ENCODE data around the gene TECPR2.
A peak's percentile ranks its signal among the peaks of the same experiment; 100 is the strongest.

Gene TECPR2

DNA sequence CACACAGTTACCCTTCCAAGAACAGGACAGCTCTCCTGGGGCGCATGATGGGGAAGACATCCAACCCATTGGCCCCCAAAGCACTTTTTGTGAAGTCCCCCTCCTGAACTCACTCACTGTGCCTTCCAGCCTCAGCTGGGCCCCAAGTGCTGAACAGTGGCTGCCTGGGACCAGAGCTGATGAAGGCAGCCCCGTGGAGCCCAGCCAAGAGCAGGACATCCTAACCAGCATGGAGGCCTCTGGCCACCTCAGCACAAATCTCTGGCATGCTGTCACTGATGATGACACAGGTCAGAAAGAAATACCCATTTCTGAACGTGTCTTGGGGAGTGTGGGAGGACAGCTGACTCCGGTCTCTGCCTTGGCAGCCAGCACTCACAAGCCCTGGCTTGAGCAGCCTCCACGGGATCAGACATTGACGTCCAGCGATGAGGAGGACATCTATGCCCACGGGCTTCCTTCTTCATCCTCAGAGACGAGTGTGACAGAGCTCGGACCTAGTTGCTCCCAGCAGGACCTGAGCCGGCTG, 72.0 kb downstream of the TECPR2 start:
- no peak for DNase-seq

DNA sequence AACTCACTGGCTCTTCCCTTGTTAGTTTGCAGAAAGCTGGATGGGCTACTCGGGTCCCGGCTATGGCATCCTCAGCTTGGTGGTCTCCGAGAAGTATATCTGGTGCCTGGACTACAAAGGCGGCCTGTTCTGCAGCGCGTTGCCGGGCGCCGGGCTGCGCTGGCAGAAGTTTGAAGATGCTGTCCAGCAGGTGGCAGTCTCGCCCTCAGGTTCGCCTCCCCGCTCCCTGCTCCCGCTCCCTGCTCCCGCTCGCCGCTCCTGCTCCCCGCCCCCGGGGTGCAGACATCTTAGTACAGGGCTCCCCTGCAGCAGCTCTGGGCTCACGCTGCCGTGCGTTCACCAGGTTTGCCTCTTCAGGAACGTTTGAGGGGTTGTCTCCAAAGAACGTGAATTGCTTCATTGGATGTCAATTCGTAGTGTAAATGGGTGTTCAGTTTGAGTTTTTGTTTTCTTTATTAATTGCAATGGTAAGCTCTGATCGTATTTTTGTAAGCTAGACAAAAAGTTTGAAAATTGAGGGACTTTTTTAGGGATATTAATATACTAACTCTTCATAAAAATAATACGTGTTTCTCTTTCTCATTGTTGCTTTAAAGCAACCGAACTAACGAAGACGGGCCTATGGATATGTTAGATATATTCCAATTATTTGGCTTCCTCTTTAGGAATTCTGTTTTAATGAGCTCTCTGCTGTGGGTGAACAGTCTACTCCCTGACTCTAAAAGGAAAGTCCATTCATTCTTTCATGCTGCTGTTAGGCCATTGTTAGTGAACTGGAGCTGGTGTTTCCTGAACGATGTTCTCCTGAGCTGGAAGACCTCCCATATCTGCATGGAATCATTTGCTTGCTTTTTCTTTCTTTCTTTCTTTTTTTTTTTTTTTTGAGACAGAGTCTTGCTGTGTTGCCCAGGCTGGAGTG, 75.5 kb downstream of the TECPR2 start:
- DNase-seq = peak; percentile 46

DNA sequence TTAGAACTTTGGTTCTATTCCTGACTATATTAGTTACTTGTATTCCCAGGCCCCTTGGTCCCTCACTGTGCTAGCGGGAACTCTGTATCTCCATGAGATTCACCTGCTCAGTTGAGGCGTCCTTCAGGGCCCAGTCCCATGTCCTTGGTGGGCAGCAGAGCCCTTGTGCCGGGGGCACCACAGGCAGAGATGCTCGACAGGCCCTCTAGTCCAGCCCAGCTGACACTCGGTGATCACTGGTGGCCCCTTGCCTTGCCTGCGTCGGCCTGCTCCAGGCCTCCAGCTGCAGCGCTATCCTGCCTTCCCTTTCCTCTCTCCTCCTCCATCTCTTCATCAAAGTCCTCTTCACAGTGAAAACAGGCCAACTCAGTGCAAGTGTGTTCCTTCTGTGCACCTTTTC, 76.8 kb downstream of the TECPR2 start:
- no peak for DNase-seq

DNA sequence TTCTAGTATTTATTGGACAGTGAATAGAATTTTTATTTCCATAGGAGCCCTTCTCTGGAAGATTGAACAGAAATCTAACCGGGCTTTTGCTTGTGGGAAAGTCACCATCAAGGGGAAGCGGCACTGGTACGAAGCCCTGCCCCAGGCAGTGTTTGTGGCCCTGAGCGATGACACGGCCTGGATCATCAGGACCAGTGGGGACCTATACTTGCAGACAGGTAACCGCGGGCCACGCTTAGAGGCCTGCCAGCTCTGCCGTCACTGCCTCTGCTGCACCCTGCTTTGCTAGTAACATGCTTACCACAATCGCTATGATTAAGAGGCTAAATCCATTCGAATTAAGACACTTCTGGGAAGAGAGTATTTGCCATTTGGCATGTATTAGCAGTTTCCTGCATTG, 77.7 kb downstream of the TECPR2 start:
- no peak for DNase-seq

DNA sequence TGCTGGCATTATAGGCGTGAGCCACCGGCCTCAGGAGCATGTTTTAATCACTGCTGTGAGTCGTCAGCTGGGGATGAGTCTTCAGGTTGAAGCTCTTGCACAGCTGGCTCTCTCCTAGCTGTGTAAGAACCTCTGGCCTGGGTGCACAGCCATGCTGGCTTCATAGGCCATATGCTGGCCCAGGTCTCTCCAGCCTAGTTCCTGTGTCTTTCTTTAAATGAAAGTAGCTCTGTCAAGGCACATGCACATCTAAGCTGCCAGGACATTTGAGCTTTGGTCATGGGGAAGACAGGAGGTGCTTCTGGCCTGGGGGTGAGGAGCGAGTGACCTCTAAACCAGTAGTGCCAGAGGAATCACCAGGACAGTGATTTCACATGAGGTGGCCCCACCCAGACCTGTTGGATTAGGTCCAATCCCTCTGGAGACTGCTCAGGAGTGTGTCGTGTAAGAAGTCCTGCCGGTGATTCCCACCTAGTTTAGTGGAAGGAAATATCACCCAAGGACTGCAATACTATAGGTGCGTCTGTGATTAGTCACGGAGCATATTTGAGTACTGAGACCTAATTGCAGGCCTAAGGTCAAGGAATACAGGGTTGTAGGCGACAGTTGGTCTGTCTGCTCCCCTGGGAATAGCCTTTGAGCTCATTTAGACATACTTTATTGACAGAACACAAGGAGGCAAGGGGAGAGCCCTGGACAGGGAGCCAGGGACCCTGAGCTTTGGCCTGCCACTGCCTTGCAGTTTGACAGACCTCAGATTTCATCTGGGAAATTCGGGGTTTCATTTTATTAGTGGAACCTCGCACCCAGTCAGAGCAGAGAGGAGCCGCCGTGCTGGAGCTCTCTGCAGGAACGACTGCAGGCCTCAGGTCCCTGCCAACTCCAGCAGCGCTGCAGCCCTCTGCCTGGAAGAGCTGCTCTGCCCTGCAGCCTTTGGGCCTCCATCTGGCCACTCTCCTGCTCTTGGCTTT, 79.8 kb downstream of the TECPR2 start:
- no peak for DNase-seq

DNA sequence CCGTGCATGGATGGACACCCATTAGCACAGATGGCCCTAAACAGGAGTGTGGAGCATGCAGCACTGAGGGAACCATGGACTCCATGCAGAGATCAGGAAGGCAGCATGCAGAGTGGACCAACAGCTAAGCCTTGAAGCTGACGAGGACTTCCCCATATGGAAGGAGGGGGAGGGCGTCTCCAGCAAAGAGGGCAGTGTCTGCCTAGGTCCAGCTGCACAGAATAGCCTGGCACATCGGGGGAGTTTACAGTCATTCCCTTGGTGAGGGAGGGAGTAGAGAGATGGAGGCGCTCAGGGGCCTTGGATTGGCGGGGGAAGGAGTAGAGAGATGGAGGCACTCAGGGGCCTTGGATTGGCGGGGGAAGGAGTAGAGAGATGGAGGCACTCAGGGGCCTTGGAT, 82.3 kb downstream of the TECPR2 start:
- DNase-seq = no peak

DNA sequence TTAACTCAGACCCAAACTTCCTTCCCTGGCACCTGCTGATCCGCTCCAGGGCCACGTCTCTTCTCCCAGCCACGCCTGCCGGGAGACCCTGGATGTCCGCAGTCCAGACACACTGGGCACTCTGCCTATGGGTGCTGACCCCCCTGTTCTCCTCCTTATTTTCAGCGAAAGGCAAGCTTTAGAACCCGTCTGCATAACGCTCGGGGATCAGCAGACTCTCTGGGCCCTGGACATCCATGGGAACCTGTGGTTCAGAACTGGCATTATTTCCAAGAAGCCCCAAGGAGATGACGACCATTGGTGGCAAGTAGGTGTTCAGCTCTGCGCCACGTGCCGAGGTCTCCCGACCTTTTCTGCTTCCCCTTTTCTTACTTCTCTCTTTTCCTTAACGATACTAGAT, 82.9 kb downstream of the TECPR2 start:
- no peak for DNase-seq

DNA sequence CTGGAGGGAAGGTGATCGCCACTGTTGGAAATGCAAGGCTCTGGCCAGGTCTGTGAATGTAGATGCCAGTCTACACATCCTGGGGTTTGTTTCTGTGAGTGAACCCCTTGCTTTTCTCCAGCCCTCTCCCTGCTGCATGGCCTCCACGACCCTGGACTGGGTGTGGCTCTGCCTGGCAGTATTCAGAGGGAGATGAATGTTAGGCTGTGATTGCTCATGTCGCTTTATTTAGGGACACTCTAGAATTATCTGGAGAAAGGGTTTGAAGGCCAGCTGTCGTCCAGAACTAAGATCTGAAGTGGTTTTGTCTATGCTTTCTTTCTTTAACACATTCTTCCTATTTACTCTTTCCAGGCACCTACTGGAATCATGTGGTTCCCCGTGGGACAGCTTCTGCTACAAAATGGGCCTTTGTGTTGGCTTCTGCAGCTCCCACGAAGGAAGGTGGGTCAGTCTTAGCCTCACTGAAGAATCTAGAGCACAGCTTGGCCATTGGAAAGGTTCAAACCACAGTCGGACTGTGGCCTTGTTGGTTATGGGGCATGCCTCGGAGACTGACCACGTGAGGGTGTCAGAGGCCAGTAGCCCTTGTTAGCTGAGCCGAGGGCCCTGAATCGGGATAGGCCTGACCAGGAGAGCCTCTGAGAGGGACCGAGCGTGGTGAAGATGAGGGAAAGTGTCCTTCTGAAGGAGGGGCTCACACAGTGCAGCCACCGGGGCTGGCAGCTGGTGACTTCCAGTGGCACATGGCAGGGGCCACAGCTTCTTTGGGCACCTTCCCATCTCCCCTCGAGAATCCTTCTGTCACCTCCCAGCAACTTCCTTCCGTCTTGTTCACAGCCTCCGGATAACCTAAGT, 87.7 kb downstream of the TECPR2 start:
- no peak for DNase-seq

DNA sequence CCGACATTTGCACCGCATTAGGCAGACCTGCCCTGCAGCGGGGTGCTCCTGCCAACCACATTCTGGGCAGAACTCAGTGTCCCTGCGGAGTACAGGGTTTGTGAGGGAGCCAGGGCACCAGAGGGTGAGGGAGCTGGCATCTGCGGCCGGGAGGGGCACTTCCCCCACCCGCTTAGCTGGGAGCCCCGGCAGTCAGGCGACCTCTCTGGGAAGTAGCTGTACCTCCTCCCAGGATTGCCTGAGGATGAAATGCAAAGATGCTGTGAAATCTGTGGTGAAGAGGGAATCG, 88.3 kb downstream of the TECPR2 start:
- DNase-seq = no peak

DNA sequence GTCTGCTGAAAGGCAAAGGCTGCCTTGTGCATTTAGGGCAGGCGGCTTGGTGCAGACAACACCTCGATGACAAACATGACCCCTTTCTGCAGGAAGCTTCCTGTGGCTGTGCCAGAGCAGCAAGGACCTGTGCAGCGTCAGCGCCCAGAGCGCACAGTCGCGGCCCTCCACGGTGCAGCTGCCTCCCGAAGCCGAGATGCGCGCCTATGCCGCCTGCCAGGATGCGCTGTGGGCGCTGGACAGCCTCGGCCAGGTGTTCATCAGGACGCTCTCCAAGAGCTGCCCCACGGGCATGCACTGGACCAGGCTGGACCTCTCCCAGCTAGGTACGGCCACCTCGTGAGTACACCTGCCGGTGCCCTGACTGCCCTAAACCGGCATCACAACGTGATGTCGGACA, 89.6 kb downstream of the TECPR2 start:
- no peak for DNase-seq

DNA sequence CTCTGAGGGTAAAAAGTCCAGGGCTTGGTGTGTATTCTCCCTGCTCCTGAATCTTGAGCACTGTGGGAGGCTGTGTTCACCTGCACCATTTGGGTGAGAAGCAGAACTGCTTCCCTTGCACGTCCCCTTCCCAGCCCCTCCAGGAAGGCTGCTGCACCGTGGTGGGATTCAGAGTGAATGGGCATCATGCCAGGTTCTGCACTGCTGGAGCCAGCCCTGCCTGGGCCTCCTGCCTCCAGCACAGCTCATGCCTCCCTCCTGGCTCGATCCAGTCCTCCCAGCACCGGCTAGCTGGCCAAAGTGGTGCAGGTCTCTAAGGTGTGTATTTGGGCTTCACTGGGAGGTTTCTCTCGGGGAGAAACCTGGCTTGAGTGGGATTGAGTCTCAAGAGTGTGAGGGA, 92.0 kb downstream of the TECPR2 start:
- DNase-seq = no peak

DNA sequence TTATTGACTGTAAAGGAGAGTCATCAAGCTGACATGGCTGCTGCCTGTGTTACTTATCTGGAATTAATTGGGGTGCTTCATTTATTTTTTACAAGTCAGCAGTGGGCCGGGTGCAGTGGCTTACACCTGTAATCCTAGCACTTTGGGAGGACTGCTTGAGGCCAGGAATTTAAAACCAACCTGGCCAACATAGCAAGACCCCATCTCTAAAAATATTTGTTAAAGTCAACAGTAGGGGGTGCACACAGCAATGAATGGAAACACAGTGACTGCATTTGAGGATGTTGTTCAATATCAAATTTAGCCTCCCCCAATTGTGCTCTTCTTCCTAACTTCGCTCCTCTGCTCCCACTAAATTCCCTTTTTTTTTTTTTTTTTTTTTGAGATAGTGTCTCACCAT, 94.8 kb downstream of the TECPR2 start:
- DNase-seq = no peak

DNA sequence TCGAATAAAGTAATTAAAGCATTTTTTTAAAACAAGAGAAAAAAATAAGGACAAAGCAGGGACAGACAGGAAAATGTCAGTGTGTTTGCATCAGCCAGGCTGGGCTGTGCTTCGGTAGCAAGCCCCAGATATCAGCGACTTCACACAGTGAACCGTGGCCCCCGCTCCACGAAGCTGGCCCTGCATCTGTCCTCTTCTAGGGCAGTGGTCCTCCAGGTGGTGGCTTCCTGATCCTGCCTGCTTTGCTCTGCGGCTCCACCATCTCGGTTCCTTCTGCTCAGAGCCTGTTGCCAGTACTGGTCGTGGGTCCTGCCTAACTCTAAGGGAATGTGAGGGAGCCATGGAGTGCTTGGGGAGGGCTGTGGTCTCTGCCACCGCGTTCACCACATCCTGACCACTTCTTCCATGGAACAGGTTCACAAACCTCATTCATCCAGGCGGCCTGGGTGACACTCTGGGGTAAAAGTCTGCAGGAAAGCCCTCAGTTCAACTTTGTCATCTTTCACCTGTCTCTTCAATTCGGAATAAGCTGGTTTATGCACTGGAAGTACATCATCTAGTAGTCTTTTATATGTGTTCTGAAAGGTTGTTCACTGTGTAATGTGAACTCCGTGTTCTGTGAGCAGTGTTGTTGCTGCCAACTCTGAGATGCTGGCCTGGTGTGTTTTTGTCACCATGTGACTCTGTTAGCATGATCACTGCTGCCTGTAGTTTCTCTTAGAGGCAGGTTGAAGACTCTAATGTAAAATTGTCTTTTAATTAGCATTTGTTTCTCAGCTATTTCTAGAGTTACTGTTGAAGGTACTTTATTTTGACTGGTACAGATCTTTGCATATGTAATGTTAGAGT, 99.0 kb downstream of the TECPR2 start:
- peak; percentile 25 for DNase-seq

DNA sequence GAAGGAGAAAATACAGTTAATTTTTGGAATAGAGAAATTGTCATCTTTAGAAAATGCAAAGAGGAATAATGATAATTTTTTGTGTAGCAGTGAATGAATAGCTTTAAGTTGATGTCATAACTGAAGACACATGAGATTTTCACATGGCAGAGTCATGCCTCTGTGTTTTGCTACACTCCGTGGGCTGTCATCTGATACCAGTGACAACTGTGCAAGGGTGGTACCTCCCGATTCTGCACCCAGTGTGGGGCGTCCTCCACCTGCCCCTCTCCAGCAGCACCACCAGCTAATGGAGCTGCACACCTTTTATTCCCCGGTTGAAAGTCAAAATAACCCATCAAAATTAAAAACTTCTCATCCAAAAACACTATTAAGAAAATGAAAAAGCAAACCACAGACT, 99.7 kb downstream of the TECPR2 start:
- DNase-seq = no peak

DNA sequence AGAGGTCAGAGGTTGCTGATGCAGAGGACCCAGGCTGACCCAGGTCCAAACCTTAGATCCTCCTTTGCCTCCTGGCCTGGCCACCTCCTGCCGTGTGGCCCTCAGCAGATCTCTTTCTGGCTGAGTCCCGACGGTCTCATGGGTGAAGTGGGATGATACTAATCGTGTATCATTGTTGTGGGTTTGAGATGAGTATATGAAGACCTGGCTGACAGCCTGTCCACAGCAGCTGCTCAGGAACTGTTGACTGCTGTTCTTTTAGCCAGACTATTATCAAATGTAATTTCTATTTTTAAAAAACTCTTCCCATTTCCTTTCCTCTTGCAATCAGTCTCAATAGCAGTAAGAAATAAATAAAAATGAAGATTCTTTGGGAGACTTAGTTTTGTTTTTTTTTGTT, 101.3 kb downstream of the TECPR2 start:
- no peak for DNase-seq

DNA sequence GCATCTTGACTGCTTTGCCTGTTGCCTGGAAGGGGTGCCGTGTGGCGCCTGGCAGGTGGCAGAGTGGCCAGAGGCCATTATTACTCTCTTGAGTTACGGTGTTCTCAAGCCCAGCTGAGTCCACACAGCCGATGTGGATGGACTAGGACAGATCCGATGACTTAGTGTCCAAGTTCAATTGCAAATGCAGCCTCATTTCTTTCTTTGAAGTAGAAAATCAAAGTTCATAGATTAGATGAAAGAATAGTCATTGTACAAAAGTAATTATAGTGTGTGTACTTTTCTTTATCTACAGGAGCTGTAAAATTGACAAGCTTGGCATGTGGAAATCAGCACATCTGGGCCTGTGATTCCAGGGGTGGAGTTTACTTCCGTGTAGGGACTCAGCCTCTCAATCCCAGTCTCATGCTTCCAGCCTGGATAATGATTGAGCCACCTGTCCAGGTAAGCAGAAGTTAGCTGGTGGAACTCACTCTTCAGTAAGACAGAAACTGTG, 102.2 kb downstream of the TECPR2 start:
- DNase-seq = no peak

DNA sequence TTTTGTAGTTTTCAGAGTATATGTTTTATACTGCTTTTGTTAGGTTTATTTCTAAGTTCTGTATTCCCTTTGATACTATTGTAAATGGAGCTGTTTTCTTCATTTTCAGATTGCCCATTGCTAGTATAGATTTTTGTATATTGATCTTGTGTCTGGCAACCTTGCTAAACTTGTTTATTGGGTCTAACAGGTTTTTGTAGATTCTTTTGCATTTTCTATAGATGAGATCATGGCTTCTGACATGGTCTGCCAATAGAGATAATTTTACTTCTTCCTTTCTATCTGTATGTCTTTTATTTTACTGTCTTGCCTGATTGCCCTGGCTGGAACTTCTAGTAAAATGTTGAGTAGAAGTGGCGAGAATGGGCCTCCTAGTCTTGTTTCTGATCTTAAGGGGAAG, 106.5 kb downstream of the TECPR2 start:
- no peak for DNase-seq

DNA sequence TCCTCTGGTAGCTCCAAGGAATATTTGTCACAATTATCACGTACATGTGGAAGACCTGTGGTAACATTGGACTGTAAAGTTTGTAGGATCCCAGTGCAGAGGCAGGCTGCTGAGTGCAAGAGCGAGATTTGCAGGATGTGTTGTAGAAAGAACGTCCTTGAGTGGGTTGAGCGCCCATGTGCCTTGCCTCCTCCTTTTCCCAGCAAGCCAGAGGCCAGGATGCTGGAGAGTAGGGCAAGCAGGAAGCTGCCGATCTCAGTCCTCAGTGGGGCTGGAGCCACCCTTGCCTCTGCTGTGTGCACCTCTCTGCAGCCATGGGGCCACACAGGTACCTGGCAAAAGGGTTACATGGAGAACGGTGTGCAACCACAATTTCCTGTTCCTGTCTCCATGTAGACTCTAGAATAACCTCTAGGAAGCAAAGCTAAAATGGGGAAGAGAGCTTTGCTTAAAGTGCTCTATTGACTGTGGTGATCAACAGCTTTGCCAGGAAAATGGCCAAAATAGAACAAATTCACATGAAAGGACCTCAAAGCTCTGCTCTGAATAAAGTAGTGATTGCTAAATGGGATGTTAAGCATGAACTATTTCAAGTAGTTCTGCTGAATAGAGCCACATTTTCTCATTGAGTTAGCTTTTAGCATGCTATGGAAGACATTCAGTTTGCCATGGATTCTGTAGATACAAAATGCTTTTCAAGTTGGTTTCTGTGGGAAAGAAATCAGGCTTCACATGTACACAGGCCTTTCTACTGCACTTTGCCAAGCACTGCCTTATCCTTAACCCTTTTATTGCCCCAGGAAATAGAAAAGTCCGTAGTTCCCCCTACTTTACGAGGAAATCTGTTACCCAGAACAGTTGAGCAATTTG, 109.4 kb downstream of the TECPR2 start:
- no peak for DNase-seq

DNA sequence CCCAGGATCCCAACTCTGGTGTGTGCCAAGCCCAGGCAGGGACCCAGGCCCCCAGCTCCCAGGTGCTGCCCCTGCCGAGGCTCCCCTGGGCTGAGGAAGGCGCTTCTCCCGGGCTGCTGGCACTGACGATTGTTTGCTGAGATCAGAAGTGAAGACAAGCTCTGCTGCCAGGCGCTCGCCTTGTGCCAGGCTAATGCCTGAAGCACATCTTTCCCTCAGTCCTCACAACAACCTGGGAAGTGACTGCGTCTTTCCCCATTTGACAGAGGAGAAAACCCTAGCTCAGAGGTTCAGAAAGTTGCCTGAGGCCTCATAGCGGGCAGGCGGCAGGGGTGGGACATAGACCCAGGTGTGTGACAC, 110.0 kb downstream of the TECPR2 start:
- no peak for DNase-seq

DNA sequence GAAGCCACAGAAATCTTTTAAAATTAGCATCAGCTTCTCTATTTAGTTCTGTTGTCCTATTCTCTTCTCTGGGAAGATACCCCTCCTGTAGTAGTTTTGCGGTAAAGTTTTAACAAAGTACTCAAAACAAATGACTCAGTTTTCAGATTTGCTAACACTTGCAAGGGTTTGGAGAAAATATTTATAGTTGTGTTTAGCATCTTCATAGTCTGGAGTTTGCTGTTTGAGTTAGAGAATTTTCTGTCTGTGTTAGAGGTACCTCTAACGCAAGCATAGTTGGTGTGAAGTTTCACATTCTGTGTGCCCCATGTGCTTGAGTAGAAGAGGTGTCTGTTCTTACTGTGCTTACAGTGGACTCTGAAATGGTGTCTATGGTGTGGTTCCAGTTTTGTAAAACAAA, 110.8 kb downstream of the TECPR2 start:
- DNase-seq = no peak

DNA sequence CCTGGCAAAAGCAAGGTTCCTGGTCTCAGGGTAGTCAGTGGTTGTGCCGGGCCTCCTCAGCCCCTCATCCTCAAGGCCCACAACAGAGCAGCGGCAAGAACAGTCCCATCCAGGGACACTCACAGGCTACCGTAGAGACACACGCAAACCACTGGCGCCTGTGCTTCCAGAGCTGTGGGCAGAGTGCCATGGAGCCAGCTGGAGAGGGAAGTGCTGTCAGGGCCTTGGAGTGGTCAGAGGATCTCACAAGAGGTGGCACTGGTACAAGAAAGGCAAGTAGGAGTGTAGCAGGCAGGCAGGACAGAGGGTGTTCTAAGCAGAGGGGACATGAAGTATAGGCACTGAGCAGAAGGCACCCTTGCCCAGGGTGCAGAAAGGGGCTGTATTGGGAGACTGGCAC, 112.2 kb downstream of the TECPR2 start:
- DNase-seq = no peak
